Measurements from ENCODE around the gene LHB.
A peak's percentile ranks its signal among the peaks of the same experiment; 100 is the strongest.

The LHB gene

GRCh38 chr19:48987323-48987722, 29.6 kb downstream of the LHB start:
- Histone ChIP-seq H3K27ac (peak overlapping the region; percentile 81), H3K36me3 (peaks cover 48% of the 10 kb centered on the region), H3K4me3 (ENCODE audit: low read depth, low read length) (peak overlapping the region; percentile 17), H3K27me3 (ENCODE audit: insufficient read depth, low read depth, severe bottlenecking) (no peaks in the 10 kb centered on the region), H3K9me3 (ENCODE audit: severe bottlenecking) (no peaks in the 10 kb centered on the region)
- no peak for DNase-seq
- TF ChIP-seq CTCF (IDR thresholded peaks at IDR 0.05; ENCODE audit: low read depth, low read length), result no peak

GRCh38 chr19:48986211-48986610, 30.7 kb downstream of the LHB start:
- no peak for DNase-seq
- TF ChIP-seq CTCF (IDR thresholded peaks at IDR 0.05; ENCODE audit: low read depth, low read length), result no peak
- H3K36me3 ChIP-seq, result peaks cover 55% of the 10 kb centered on the region
- H3K4me3 ChIP-seq (ENCODE audit: low read depth, low read length), result peak overlapping the region; percentile 23
- no peaks in the 10 kb centered on the region for H3K9me3 ChIP-seq (ENCODE audit: severe bottlenecking)
- H3K27ac ChIP-seq, result peak overlapping the region; percentile 81
- H3K27me3 ChIP-seq (ENCODE audit: insufficient read depth, low read depth, severe bottlenecking), result no peaks in the 10 kb centered on the region

- Histone ChIP-seq H3K36me3 (peaks cover 56% of the 10 kb centered on the region), H3K27ac (peak overlapping the region; percentile 81), H3K4me3 (ENCODE audit: low read depth, low read length) (no peak overlapping the region), H3K9me3 (ENCODE audit: severe bottlenecking) (no peaks in the 10 kb centered on the region), H3K27me3 (ENCODE audit: insufficient read depth, low read depth, severe bottlenecking) (no peaks in the 10 kb centered on the region)
- no peak for TF ChIP-seq CTCF (IDR thresholded peaks at IDR 0.05; ENCODE audit: low read depth, low read length)
- no peak for DNase-seq
Observed at GRCh38 chr19:48985711-48986110, 31.2 kb downstream of the LHB start.

- Histone ChIP-seq H3K4me3 (ENCODE audit: low read depth, low read length) (no peak overlapping the region), H3K9me3 (ENCODE audit: severe bottlenecking) (no peaks in the 10 kb centered on the region), H3K36me3 (peaks cover 41% of the 10 kb centered on the region), H3K27me3 (ENCODE audit: insufficient read depth, low read depth, severe bottlenecking) (no peaks in the 10 kb centered on the region), H3K27ac (no peak overlapping the region)
- no peak for TF ChIP-seq CTCF (IDR thresholded peaks at IDR 0.05; ENCODE audit: low read depth, low read length)
- peak; percentile 40 for DNase-seq
Observed at GRCh38 chr19:48982280-48982679, 34.6 kb downstream of the LHB start.

- Histone ChIP-seq H3K4me3 (ENCODE audit: low read depth, low read length) (no peak overlapping the region), H3K36me3 (peaks cover 30% of the 10 kb centered on the region)
Observed at GRCh38 chr19:48977061-48977460, 39.8 kb downstream of the LHB start.

More at GRCh38 chr19:48977061-48977460, 39.8 kb downstream of the LHB start:
- no peak for TF ChIP-seq CTCF (IDR thresholded peaks at IDR 0.05; ENCODE audit: low read depth, low read length)
- no peak for DNase-seq
- Histone ChIP-seq H3K9me3 (ENCODE audit: severe bottlenecking) (no peaks in the 10 kb centered on the region), H3K27me3 (ENCODE audit: insufficient read depth, low read depth, severe bottlenecking) (no peaks in the 10 kb centered on the region), H3K27ac (no peak overlapping the region)
